Nephron (organoid): Measurements from ENCODE around the gene KCNK7.

Source experiments
- H3K27ac Mint-ChIP-seq, 3 experiments: 2 replicates each; pipeline ENCODE4 v1.8.0; 2020; ENCODE audit warnings: mixed read lengths in 3 of 3, mild to moderate bottlenecking in 2 of 3, moderate library complexity in 1 of 3
- H3K27me3 Mint-ChIP-seq: 2 replicates; pipeline ENCODE4 v1.8.0; 2021; ENCODE audit warnings: low read depth, mild to moderate bottlenecking, moderate library complexity, mixed read lengths
- H3K36me3 Mint-ChIP-seq: 2 replicates; pipeline ENCODE4 v1.8.0; 2020; ENCODE audit warnings: low read depth, mixed read lengths
- H3K4me1 Mint-ChIP-seq: 2 replicates; pipeline ENCODE4 v1.8.0; 2020; ENCODE audit warnings: mixed read lengths
- H3K4me3 Mint-ChIP-seq, 3 experiments: 2 replicates each; pipeline ENCODE4 v1.8.0; 2020; ENCODE audit warnings: mild to moderate bottlenecking in 3 of 3, mixed read lengths in 3 of 3, moderate library complexity in 2 of 3
- H3K9me3 Mint-ChIP-seq: 2 replicates; pipeline ENCODE4 v1.8.0; 2020; ENCODE audit warnings: mixed read lengths
- CTCF ChIP-seq, 3 experiments: fragments of 200-600 bp; sonication (generic); IDR thresholded peaks; one replicate each; pipeline ENCODE4 v1.5.0; 2021; ENCODE audit warnings: antibody characterized with exemption in 3 of 3; ENCODE audit not compliant: unreplicated experiment in 3 of 3

KCNK7 gene

GRCh38 chr11:65563601-65564000, 32.0 kb downstream of the KCNK7 start:
- Mint-ChIP-seq H3K27ac (peak overlapping the region in 2 of 3 experiments; percentile 61 to 88), H3K4me1 (peaks cover 43% of the 10 kb centered on the region), H3K36me3 (peaks cover 3% of the 10 kb centered on the region), H3K4me3 (no peak overlapping the region), H3K9me3 (no peaks in the 10 kb centered on the region), H3K27me3 (peaks cover 3% of the 10 kb centered on the region)
- no peak for TF ChIP-seq CTCF (IDR thresholded peaks at IDR 0.05; ENCODE audit: unreplicated experiment in 3 of 3)

- H3K36me3 Mint-ChIP-seq: no peaks in the 10 kb centered on the region
Measured at GRCh38 chr11:65562788-65563187, 32.8 kb downstream of the KCNK7 start.

GRCh38 chr11:65562020-65562419, 33.6 kb downstream of the KCNK7 start:
- TF ChIP-seq CTCF (IDR thresholded peaks at IDR 0.05; ENCODE audit: unreplicated experiment in 3 of 3): no peak
- H3K4me3 Mint-ChIP-seq: peak overlapping the region in 2 of 3 experiments; percentile 26 to 80

More at GRCh38 chr11:65562788-65563187, 32.8 kb downstream of the KCNK7 start:
- Mint-ChIP-seq H3K27me3 (peaks cover 3% of the 10 kb centered on the region), H3K4me1 (peaks cover 37% of the 10 kb centered on the region), H3K9me3 (no peaks in the 10 kb centered on the region), H3K27ac (peak overlapping the region in 1 of 3 experiments; percentile 92), H3K4me3 (no peak overlapping the region)
- TF ChIP-seq CTCF (IDR thresholded peaks at IDR 0.05; ENCODE audit: unreplicated experiment in 3 of 3): no peak

GRCh38 chr11:65560555-65561418, 34.8 kb downstream of the KCNK7 start:
- no peak for TF ChIP-seq CTCF (IDR thresholded peaks at IDR 0.05; ENCODE audit: unreplicated experiment in 3 of 3)
- Mint-ChIP-seq H3K9me3 (no peaks in the 10 kb centered on the region), H3K27ac (peak overlapping the region; percentile 92 to 96 (median 96)), H3K36me3 (no peaks in the 10 kb centered on the region), H3K4me3 (peak overlapping the region; percentile 32 to 68 (median 48)), H3K27me3 (peaks cover 3% of the 10 kb centered on the region), H3K4me1 (peaks cover 54% of the 10 kb centered on the region)

More at GRCh38 chr11:65562020-65562419, 33.6 kb downstream of the KCNK7 start:
- Mint-ChIP-seq H3K4me1 (peaks cover 42% of the 10 kb centered on the region), H3K27me3 (peaks cover 3% of the 10 kb centered on the region), H3K36me3 (no peaks in the 10 kb centered on the region), H3K9me3 (no peaks in the 10 kb centered on the region), H3K27ac (peak overlapping the region; percentile 58 to 96 (median 92))

GRCh38 chr11:65559951-65560537, 35.6 kb downstream of the KCNK7 start:
- H3K36me3 Mint-ChIP-seq: no peaks in the 10 kb centered on the region
- TF ChIP-seq CTCF (IDR thresholded peaks at IDR 0.05; ENCODE audit: unreplicated experiment in 3 of 3): no peak
- H3K4me3 Mint-ChIP-seq: peak overlapping the region; percentile 32 to 68 (median 48)
- H3K27me3 Mint-ChIP-seq: peaks cover 3% of the 10 kb centered on the region
- peak overlapping the region; percentile 92 to 96 (median 96) for H3K27ac Mint-ChIP-seq
- no peaks in the 10 kb centered on the region for H3K9me3 Mint-ChIP-seq
- peaks cover 61% of the 10 kb centered on the region for H3K4me1 Mint-ChIP-seq
